AG20443 (cell line): ENCODE results near the gene PTPRO.

Source experiments
- DNase-seq: peaks from one replicate; pipeline ENCODE4 v3.0.0; 2012; ENCODE audit warnings: low spot score, mixed read lengths

Gene PTPRO

GRCh38 chr12:15322164-15323061, at the start of gene PTPRO:
TSS of gene PTPRO (plus strand) at chr12:15322508.
- DNase-seq = peak; percentile 34

- DNase-seq = no peak
These were observed 48.4 kb upstream of the PTPRO start for GRCh38 chr12:15273896-15274295.

GRCh38 chr12:15274561-15274967, 47.7 kb upstream of the PTPRO start:
- no peak for DNase-seq

DNA sequence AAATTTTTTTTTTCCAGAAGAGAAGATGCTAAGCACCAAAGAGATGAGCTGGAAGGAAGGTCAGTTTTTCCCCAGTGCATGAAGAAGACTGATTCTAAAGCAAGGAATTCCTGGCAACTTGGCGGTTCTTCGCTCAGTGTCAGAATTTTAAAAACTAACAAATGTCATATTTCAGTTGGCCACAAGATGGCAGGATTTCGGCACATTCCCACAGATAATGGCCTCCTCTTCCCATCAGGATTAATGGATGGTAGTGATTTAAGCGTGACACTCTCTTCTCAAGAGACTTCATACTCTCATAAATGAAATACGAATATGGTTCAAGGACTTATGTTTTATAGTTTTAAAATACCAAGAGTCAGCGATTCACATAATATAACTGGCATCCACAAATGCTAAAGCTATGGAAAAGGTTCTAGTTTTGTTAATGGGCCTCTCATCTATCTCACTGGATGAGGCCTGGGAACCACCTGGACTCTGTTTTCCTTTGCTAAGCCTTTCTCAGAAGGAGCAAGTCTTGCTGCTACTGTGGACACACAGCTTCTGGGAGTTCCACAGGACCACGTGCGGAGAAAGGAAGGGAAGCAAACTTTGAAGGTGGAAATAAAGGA, 46.1 kb upstream of the PTPRO start:
- DNase-seq = peak; percentile 68

GRCh38 chr12:15278816-15279658, 43.3 kb upstream of the PTPRO start:
- DNase-seq = peak; percentile 63

DNA sequence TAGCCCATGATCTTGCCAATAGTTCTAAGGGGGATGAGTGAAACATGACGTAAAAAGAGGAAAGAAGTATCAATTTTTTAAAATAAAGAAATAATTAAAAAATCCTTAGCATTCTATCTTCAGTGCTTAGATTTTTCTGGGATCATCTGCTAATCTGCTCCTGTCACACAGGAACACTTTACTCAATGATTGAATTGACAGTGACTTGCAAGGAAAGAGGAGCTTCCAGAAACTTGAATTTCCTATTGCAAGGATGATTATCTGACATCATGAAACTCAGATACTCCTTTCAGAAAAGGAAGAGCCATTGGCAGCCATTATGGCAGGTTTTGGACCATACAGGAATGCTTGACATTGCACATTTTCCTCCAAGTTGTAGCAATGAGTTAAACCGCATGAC, 41.4 kb upstream of the PTPRO start:
- DNase-seq = no peak

GRCh38 chr12:15289192-15289591, 33.1 kb upstream of the PTPRO start:
- DNase-seq = no peak

DNA sequence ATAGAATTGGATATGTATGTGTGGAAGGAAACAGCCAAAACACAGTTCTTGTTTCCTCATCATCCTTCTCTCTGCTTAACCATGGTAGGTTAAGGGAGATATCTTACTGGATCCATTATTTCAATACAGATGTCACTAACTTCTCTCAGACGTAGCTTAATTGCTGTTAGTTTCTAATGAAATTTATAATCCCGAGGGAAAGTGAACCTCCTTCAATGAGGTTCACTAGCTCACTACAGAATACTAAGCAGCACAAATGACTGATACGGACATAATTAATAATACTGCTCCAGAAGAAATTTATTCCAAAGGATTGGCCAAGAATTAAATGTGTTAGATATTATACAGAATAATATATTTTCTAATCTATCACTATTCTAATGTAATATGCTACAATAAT, 28.6 kb upstream of the PTPRO start:
- DNase-seq = no peak

DNA sequence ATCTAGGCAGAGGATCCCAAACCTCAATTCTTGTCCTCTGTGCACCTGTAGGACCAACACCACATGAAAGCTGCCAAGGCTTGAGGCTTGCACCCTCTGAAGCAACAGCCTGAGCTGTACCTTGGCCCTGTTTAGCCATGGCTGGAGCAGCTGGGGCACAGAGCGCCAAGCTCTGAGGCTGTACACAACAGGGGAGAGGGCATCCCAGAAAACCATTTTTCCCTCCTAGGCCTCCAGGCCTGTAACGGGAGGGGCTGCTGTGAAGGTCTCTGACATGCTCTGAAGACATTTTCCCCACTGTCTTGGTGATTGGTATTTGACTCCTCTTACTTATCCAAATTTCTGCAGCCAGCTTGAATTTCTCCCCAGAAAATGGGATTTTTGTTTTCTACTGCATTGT, 22.4 kb upstream of the PTPRO start:
- DNase-seq = no peak

DNA sequence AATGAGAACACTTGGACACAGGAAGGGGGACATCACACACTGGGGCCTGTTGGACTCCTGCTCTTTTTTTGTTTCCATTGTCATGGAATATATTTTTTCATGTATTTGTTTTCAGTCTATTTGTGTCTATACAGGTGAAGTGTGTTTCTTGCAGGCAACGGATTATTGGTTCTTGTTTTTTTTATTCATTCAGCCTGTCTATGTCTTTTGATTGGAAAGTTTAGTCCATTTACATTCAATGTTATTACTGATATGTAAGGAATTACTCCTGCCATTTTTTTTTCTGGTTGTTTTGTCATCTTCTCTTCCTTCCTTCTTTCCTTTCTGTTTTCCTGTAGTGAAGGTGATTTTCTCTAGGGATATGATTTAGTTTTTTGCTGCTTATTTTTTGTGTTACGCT, 18.0 kb upstream of the PTPRO start:
- no peak for DNase-seq

GRCh38 chr12:15306605-15307004, 15.7 kb upstream of the PTPRO start:
- no peak for DNase-seq

DNA sequence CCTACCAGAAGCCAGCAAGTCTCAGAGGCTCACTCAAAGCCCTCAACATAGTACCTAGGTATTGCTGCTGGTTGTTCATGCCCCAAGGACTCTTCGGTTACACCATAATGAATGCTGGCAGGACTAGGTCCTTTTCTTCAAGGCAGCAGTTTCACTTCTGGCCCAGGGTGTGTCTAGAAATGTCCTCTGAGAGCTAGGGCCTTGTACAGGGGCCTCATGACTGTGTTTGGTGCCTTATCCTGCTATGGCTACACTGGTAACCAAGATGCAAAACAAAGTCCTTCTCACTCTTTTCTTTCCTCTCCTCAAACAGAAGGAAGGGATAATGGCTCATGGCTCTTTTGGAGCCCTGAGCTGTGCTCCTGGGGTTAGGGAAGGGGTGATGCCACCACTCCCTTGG, 15.2 kb upstream of the PTPRO start:
- no peak for DNase-seq

GRCh38 chr12:15318841-15319240, 3.5 kb upstream of the PTPRO start:
- no peak for DNase-seq

DNA sequence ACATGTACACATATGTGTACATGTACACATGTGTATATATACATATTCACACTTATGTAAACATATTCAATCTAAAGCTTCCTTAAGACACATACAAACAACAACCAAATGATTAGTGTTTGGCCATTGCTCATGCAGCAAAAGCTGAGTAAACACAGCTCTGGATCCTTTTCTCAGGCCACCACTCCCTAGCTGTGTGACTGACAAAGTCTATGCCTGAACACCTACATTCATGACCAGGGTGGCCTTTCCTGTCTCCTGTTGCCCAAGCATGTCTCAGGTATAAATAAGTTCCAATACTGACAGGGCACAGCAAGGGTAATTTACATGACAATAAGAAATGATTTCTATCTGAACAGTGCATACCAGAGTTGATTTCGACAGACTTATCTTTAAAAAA, 1.4 kb upstream of the PTPRO start:
- DNase-seq = no peak

DNA sequence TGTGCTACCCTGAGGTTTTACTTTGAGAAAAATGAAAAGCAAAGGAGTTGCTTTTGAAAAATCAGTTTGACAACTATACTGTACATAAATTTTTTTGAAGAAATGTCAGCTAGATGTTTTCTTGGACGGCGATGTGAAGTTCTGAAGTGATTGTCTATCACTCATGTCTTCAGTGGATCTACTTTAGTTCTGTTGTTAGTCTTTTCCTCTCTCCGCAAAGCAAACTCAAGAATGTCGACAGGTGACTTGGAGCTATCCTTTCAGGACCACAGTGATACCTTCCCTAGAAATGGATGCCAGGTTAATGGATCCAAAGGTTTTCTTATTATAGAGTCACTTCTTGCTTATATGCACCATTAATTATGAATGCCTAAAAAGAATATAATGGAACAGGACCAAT, 1.2 kb downstream of the PTPRO start:
- DNase-seq = no peak

DNA sequence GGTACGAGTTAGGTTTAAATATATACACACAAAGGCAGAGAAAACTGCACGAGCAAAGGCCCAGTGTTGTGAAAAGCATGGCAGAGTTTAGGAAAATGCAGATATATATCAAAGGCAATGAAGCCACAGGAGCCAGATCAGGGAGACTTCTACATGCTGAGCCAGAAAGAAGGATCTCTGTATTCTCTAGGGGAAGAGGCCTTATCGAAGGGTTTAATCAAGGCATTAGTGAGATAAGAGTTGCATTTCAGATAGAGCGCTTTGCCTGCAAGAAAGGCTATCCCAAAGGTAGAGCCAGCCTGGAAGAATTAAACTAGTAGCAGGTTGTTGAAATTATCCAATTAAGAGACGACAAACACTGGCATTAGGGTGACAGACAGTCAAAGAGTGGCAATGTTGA, 7.6 kb downstream of the PTPRO start:
- DNase-seq = no peak

DNA sequence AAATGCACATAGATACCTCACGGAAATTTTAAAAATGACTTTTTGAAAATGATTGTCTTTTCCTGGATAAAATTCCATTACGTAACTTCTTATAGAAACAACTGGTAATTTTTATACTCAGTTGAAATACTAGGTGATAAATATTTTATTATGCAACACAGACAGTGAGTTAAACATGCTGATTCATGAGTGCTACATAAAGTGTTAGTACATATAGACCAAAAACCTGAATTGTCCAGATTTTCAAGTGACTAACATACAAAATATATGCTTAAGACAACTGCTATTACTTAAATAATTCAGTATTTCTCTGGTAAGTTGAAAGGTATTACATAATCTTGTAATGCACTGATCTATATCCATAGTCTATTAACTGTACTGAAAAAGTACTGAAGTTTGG, 11.9 kb downstream of the PTPRO start:
- no peak for DNase-seq

DNA sequence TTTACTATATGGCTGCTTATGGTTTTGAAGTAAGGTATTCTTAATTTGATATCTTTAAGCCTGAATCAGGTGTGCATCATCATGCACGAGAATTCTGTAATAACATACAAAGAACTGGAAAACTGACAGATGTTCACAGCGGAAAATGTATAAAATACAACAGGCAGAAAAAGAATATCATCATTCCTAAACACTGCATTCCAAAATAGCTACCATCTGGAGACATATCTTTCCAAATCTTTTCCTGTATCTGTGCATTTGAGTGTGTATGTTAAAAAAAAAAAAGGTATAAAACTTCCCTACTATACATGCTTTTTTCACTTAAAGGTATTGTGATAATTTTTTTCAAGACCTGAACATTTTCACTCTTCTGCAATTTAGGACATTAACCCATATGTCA, 13.7 kb downstream of the PTPRO start:
- DNase-seq = no peak

DNA sequence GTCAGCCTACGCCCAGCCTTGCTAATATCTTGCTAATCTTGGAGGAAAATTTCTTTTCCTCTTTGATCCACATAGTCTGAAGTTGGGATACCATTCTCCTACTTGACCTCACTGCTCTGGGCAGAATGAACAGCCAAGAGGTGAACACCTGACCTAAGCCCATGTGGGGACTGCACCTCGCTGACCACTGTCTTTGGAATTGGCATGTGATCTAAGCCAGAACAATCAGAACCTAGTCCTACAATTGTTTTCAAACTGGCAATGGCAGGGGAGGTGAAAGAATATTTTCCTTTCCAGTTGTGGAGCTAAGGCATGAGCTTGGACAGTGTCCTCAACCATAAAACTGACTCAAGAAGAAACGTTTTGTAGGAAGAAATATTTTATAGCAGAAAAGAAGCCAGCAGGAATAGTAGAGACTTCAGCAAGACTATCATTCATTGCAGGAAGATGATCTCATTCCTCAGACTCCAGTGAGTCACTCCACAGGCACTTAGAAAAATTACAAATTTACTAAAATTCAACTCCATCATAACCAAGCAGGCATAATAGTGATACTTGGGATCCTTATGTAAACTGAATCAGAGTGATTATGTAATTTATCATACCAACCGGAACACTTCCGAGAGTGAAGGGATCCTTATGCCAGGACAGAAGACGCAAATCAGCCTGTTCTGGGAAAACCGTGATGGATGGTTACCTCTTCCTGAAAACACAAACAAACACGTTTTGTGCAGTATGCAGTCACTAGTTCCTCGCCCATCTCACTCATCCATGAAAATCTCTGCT, 14.7 kb downstream of the PTPRO start:
- peak; percentile 33 for DNase-seq

DNA sequence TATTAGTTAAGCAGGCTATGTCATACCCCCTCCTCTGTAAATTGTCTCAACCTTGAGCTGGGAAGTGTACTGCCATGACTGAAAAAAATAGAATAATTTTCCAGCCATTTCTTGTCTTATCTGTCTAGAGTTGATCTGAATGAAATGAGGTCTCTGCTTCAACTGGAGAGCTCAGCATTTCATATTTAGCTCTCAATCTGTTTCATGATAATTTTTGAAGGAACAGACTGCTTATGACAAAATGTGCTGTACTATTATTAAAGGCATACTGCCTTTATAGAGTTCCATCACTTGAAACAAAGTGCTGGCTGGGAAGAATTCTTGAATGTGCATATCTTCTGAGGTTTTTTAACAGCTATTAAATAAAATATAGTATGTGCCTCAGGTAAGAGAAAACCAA, 19.1 kb downstream of the PTPRO start:
- no peak for DNase-seq

DNA sequence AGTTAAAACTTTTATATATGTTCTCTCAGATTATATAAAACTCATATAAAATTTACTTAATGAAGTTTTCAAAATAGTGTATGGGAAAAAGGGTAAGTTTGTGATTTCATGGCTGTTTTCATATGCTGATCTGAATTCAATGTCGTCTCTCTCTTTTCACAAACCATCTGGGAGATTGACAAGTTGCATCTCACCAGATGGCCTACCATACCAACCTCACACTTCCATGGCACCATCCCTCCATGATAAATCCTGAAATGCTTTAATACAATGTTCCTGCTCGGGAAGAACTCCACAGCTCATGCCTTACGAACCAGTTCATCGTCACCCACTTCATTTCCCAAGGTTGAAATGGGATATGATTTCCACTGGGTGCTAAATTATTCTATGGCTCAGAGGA, 22.3 kb downstream of the PTPRO start:
- DNase-seq = no peak

GRCh38 chr12:15346488-15346887, 24.2 kb downstream of the PTPRO start:
- DNase-seq = no peak
